ENCODE data around the gene SLC27A5.

SLC27A5 gene, protein sequence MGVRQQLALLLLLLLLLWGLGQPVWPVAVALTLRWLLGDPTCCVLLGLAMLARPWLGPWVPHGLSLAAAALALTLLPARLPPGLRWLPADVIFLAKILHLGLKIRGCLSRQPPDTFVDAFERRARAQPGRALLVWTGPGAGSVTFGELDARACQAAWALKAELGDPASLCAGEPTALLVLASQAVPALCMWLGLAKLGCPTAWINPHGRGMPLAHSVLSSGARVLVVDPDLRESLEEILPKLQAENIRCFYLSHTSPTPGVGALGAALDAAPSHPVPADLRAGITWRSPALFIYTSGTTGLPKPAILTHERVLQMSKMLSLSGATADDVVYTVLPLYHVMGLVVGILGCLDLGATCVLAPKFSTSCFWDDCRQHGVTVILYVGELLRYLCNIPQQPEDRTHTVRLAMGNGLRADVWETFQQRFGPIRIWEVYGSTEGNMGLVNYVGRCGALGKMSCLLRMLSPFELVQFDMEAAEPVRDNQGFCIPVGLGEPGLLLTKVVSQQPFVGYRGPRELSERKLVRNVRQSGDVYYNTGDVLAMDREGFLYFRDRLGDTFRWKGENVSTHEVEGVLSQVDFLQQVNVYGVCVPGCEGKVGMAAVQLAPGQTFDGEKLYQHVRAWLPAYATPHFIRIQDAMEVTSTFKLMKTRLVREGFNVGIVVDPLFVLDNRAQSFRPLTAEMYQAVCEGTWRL

DNA sequence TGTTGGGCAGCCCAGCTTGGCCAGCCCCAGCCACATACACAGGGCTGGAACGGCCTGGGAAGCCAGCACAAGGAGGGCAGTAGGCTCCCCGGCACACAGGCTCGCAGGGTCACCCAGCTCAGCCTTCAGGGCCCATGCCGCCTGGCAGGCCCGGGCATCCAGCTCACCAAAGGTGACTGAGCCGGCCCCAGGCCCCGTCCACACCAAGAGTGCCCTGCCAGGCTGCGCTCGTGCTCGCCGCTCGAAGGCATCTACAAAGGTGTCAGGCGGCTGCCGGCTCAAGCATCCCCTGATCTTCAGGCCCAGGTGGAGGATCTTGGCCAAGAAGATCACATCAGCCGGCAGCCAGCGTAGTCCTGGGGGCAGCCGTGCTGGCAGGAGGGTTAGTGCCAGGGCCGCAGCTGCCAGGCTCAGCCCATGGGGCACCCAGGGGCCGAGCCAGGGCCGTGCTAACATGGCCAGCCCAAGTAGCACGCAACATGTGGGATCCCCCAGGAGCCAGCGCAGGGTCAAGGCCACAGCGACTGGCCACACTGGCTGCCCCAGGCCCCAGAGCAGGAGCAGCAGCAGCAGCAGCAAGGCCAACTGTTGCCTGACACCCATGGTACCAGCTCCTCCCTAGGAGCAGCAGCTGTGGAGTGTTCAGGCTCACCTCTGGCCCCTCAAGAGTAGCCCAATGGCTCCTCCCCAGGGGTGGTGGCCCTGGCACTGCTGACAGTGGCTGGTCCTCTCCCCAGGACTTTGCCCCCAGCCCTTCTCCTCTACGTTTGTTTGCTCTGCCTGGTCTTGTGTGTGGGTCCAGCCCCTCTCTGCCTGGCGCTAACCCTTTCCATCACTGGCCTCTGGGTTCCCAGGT, at the start of gene SLC27A5:
SLC27A5 (minus strand) TSS at position 640 of the 856 bp plus-strand sequence; CDS start at position 603, 37 bp downstream.
- no peak for DNase-seq (ENCODE audit: low read depth)

DNA sequence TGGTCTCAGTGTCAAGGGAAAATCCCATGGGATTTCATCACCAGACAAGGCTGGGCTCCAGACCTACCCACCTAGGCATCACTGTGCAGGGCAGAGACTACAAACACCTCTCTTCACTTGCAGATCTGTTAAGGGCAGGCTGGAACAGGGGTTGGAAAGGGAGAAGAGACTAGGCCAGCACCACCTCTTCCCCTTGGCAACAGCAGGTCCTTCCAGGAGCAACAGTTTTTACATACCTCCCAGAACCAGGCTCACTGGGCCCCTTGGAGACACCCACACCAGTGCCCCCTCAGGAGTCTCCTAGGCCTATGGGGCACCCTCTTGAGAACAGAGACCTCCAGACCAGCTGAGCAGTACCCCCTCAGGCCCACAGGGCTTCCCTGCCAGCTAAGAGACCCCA, 49.1 kb upstream of the SLC27A5 start:
- DNase-seq (ENCODE audit: low read depth), result no peak

DNA sequence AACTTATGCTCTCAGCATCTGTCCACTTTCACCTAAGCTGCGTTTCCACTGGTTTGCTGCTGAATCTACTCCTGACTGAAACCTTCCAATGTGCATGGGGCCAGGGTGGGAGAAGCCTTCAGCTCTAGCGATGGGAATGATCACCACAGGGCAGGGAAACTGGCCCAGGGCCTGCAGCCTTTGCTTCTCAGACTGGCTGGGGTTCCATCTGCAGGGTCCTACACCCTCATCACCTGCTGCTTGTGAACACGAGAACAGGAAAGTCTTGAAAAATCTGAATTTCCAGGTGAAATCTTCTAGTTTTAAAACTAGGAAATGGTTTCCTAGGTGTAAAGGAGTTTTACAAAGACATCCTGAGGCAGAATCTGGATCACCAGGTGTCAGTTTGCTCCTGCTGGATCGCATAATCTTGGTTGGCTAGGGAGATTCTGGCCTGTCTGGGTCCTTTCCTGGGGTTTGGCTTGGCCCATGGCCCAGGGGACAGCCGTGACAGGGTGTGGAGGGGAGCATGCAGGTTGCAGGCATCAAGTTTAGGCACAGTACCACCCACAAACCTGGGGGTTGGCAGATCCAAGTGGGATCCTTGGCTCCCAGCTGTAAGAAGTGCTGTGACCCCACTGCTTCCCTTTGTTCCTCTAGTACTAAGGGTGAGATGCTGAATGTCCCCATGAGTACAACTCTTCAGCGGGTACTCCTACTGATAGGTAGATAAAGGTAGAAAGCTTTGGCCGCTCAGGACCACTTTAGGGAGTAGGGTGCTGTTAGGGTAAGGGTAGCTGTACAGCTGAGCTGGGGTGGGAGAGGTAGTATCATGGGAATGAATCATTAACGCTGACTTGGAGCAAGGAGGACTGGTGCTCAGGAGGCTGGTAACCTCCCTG, 48.5 kb upstream of the SLC27A5 start:
- no peak for DNase-seq (ENCODE audit: low read depth)

DNA sequence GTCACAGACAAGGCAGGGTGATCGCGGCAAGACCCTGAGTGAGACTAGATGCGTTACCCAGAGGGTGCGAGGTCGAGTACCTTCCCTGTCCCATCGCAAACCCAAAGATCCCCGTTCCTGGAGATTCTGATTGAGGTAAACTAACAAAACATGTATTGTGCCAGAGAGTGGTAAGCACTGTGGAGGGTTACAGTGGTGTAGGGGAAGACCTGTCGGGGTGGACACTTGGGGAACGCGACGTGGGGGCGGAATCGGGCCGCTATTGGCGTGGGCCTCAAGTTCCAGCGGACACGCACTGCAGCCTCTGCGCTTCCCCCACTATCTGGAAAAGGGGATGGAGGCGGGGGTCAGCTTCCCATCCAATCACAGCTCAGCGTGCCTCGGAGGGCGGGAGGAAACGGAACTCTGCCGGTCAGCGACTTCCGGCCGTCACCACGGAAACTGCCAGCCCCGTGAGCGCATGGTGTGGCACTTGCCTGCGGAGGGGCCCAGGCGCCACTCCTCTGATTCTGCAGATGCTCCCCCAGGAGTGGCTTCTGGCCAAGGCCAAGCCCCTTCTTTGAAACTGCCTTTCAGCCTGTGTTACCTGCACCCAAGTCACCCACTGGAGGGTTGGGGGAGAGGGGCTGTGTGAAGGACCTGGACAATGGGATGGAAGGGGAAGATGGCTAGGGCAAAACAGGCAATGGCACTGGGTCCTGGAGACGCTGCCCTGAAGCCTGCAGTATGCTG, 47.6 kb upstream of the SLC27A5 start:
- peak; percentile 82 for DNase-seq (ENCODE audit: low read depth)

DNA sequence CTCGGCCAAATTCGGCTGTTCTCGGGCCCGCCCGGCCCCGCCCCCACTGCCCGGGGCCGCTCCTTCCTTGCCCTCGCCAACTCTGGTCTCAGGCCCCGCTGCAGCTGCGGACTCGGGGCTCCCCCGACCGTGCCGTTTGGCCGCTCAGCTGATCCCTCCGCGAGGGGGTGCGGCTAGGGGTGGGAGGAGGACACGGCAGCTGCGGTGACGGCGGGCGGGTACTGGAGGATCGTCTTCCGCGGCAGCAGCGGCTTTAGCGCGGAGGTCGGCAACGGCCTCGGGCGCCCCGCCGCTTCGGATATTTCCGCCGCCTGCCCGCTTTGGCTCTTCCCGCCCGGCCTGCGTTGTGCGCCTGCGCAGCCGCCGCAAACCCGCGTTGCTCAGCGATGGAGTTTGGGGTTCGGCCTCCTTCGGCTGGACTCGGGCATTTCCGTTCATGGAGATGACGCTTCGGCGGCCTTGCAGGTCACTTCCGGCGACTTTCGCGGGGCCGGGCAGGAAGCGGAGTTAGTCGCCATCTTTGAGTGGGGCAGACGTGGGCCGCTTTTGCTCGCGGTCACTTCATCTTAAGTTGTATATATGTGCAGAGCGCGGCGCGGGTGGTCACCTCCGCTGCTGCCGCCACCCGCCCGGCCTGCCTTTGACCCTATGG, 47.0 kb upstream of the SLC27A5 start:
- peak; percentile 100 for DNase-seq (ENCODE audit: low read depth)

DNA sequence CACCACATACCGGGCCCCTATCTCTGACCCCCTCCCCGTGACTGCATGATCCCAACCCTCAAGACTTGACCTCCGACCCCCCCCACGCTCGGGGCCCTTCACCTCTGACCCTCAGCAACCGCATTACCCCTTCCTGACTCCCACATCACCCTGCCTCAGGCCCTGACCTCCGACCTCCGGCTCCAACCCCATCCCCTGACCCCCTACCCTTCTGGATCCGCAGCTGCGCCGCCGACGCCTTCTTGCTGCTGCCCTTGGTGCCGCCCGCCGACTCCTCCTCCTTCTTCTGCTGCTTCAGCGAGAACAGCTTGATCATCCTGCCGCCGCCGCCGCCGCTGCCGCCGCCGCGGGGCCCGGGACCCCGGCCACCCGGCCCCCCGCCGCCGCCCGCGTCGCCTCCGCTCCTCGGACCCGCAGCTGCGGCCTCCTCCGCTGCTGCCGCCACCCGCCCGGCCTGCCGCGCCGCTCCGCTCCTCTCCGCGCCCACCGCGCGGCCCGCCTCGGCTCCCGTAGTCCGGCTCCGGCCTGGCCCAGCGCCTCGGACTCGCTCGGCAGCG, 46.4 kb upstream of the SLC27A5 start, which contains the start of gene UBE2M:
UBE2M (minus strand) TSS at position 546 of the 557 bp plus-strand sequence; CDS start at position 316, 230 bp downstream.
- no peak for DNase-seq (ENCODE audit: low read depth)

DNA sequence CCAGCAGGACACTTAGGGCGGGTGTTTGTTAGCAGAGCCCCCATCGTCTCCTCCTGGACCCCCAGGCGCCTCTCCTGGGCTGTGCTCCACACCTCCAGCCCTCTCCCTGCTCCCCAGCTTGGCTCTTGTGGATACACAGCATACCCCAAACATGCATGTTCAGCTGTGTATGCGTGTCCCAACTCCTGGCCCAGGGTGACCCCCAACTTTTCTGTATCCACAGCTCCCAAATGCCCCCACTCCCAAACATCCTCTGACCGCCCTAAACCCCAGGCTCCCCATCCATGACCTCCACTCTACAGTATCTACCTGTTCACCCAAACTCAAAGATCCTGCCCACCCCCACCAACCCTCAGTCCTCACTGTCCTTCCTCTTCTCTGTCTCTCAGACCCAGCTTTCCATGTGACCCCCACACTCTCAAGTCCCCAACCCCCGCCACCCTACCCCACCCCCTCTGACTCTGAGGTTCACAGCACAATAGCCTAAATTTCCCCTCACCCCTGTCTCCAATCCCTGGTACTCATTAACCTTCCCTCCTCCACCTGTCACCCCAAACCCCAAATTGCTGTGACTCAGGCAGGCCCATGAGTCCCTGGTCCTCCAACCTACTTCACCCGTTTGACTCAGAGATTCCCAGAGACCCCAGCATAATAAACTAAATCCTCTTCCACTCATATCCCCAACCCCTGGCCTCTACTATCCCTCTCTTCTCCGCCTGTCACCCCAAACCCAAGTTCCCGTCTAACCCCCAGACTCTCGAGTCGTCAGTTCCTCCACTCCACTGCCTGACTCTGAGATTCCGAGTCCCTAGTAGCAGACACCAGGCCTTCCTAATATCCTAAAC, 45.7 kb upstream of the SLC27A5 start:
- DNase-seq (ENCODE audit: low read depth), result no peak

DNA sequence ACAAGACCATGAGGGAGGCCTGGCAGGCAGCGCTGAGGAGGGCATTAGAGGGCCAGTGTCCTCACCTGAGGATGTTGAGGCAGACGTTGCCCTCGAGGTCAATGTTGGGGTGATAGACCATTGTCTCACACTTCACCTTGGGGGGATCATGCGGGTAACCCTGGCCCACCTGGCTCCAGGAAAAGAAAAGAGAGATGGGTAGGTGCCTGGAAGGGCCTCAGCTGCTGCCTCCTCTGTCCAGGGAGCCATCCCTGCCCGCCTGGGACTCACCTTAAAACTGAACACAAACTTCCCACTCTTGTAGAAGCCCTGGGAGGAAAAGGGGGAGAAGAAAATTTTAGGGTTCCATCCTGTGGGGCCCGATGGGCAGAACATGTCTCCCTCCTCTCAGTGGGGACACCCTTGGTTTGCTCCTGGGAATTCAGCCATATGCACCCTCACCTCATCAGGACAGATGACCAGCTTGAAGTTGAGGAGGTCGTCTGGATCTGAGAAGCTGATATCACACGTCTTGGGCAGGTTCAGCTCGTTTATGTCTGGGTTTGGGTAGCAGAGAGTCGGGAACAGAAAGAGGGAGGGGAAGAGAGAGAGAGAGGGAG, 44.9 kb upstream of the SLC27A5 start:
- no peak for DNase-seq (ENCODE audit: low read depth)

DNA sequence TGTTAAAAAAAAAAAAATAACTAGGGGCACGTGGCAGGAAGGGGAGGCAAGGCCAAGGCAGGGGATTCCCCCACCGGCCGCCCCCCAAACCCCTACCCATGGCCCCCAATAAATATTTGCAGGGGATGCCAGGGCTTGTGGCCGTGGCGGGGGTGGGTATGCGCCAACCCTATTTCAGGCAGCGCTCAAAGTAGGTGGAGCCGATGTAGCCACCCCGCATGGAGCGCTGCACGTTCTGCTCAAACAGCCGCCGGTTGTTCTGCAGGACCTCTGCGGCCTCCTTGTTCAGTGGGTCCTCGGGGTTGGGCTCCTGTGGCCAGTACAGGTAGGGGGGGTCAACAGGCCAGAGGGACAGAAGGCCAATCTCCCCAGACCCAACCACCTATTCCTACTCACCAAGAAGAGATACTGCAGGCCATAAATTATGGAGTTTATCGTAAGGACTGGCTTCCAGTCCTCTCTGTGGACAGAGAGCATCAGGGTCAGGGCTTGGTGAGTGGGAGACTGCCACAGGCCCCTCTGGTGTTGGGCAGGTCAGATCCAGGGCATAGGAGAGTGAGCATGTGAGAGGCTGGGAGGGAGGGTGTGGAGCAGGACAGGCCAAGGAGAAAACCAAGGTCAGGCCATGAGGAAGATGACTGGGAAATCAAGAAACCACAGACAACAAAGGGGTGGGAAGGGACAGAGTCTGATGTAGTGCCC, 44.3 kb upstream of the SLC27A5 start:
- DNase-seq (ENCODE audit: low read depth), result no peak

DNA sequence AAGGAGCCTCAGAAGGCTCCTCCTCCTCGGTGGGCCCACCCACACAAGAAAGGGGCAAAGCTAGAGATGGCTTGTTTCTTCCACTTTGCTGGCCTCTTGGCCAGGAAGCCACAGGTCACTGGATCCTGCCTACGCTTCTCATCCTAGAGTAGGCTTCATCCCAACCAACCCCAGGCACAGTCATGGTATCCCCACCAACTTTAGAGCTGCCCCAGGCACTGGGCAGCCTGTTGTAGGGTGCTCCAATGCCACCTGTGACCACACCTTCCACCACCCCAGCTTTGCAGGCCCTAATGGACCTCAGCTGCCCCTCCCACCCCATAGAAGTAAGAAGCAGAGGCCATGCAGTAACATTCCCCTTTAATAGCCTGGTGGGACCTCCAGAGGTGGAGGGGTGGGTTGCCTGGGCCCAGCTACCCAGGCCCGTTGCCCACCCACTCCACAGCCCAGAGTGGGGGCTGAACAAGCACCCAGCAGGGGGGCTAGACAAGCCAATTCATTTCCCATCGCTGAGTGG, 43.6 kb upstream of the SLC27A5 start:
- DNase-seq (ENCODE audit: low read depth), result no peak

DNA sequence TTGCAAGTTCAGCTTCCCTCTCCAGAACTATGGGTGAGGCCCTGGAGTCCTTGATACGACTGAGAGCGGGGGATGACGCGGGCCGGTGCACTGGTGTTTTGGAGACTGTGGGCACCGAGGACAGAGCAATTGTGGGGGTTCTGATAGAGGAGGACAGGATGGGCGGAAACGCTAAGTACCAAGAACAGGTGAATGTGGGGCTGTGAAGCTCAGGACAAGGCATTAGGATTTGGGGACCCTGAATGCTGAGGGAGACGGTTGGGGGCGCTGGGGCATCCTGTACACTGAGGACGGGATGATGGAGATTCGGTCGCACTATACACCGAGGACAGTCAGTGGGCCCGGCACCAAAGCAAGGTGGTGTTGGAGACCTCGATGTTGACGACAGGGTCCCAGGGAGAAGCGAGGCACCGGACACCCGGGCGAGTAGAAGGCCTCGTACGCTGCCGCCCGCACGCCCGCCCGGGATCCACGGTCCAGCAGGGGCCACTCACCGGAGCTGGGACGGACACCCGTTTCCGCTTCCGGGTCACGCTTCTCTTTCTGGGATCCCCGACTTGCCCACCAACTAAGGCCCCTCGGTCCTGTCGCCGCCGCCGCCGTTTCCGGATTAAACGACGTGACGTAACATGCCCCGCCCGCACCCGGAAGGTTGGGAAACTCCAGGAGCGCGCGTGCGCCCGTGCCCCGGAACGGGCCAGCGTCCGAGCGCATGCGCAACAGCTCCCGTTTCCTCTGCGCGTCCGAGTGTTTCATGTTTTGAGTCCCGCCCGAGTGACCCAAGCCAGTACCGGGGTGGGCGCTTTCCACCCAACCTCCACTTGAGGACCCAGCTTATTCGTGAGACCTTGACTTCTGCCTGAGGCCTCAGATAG, 42.9 kb upstream of the SLC27A5 start, which contains the start of gene CHMP2A:
CHMP2A (minus strand) TSS at position 612 of the 875 bp plus-strand sequence. CDS start 893 bp downstream, outside the sequence.
- peak; percentile 98 for DNase-seq (ENCODE audit: low read depth)

DNA sequence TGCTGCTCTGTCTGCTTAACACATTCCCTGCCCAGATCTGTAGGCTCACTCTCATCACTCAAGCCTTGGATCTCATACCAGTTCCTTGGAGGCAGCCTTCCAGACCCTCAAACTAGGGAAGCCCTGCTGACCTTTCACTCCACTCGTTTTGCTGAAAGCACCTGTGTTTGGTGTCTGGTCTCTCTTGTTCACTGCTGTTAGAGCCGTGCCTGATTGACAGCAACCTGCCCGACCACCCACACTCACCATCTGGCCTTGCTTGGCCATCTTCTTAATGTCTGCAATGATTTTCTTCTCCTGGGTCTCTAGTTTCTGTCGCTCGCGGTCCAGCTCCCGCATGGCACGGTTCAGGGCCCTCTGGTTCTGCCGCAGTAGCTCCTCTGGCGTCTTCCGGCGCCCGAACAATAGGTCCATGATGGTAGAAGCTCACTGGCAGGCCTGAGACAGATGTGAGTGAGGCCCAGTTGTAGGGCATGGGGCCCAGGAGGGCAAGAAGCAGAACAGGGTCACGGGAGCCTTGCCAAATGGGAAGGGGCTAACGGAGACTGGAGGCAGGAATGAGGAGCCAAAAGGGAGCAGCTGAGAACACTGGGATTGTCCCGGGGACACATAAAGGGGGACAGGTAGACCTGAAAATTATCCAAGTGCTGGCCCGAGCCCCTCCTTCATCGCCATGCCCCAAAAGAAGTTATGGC, 42.2 kb upstream of the SLC27A5 start:
- DNase-seq (ENCODE audit: low read depth), result no peak

DNA sequence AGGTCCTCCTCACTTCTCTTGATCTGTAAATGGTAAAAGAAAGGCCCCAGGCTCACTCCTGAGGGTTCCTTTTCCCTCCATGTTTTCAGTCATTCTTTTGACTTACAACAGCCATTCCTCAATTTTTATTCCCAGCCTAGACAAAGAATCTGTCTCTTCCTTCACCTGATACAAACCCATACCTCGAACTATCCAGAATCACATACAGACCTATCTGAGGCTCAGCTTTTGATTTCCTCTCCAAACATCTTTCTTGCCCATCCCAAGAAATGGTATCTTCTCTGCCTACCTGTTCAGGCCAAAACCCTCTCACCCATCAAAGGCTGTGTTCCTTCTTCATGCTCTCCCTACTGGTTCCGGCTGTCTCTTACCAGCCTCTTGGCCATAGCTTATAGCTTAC, 40.9 kb upstream of the SLC27A5 start:
- no peak for DNase-seq (ENCODE audit: low read depth)

DNA sequence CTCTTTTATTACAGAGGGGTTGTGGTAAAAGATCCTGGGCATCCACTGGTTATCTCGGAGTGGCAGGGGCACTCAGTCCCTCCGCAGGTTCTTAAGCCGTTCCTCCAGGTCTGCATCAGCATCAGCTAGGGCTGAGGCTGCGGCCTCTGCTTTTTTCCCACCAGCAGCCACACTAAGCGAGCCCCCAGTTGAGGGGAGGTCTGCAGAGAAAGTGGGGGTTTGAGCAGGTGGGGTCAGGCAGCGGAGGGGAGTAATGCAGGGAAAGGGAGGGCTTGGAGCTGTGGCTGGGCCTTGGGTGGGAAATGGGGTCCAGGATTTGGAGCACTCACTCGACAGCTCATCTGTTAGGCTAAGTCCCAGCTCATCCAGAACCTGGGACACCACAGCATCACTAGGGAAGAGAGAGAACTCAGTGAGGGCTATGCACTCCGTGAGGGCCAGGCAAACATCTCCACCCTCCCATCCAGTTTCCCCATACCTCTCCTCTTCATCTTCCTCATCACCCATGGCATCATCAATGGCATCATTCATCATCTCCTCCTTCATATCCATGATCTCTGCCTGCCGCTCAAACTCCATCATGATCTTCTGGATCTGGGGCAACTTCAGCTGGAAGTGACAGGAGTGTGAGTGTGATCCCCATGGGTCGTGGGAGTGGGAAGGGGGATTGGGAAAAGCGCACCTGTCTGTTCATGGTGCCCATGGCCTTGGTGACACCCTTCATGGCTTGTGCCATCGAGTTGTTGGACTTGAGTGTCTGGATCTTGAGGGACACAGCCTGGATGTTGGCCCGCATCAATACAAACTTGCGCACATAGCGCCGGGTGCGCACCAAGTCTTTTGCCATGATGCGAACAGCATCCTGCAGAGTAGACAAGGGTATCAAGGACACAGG, 40.0 kb upstream of the SLC27A5 start:
- DNase-seq (ENCODE audit: low read depth), result no peak

DNA sequence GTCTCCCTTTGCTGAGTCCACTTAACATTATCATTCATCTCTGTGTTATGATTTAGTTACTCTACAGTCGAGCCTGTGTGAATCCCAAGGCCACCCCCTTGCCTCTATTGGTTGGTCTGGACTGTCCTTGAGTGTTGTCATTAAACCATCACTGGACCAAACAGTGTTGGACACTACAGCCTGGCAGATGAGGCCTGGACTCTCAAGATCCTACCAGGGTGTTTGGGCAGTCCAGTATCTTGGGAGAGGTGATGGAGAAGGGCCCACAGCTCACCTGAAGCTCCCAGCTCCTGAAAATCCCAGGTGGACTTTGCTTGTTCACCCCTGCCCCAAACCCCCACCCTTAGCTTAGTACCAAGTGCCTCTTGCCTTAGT, 39.3 kb upstream of the SLC27A5 start:
- DNase-seq (ENCODE audit: low read depth), result no peak

Data from activated T-cell treated with anti-CD3 and anti-CD28 coated beads for 48 hours (primary cell).